ENCODE results near the gene MTFR2.

Gene MTFR2

DNA sequence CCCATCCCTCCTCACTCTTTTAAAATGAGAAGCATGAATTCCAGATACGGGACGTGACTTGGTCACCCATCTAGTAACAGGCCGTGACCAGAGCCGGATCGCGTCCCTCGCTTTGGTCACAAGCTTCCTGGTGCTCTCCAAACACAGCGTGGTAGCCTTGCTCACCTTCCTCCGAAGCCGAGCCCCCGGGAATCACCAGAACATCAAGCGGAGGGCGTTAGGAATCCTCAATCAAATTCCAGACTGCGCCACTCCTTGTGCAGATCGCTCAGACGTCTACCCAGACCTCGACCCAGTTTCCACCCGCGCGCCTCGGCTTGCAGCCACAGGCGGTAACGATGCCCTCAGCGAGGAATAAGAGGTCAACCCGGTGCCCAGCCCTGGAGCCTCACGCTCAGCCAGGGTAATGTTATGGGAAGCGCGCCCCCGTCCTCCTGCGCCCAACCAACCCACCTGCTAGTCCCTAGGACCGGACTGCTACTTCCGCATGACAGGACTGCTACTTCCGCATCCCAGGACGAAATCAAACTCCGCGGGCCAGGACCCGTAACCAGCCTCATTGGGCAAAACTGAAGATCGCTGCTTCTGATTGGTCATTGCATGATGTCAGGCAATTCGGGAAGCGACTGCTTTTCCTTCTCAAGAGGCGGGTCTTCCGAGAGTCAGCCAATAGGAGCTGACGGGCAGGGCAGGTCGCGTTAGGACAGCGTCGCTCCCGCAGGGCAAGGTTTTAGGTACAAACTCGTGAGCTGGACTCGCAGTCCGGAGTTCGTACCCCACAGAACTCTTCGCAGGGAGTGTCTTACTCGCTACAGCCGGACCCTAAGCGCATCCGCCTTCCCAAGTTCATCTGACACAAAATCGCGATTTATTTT lies at the start of gene MTFR2:
MTFR2 (minus strand) TSS at position 501 of the 875 bp plus-strand sequence. CDS start 1,212 bp downstream, outside the sequence.
- DNase-seq (ENCODE audit: low read depth, low spot score) = peak; percentile 92

DNA sequence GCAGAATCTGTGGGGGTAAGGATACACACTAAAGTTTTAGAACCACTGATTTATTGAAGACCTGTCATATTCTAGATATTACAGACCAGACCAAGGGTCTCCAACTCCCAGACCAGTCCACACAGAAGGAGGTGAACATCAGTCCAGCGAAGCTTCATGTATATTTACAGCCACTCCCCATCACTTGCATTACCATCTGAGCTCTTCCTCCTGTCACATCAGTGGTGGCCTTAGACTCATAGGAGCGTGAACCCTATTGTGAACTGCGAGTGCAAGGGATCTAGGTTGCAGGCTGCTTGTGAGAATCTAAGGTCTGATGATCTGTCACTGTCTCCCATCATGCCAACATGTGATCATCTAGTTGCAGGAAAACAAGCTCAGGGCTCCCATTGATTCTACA lies 44.5 kb upstream of the MTFR2 start:
- no peak for DNase-seq (ENCODE audit: low read depth, low spot score)

DNA sequence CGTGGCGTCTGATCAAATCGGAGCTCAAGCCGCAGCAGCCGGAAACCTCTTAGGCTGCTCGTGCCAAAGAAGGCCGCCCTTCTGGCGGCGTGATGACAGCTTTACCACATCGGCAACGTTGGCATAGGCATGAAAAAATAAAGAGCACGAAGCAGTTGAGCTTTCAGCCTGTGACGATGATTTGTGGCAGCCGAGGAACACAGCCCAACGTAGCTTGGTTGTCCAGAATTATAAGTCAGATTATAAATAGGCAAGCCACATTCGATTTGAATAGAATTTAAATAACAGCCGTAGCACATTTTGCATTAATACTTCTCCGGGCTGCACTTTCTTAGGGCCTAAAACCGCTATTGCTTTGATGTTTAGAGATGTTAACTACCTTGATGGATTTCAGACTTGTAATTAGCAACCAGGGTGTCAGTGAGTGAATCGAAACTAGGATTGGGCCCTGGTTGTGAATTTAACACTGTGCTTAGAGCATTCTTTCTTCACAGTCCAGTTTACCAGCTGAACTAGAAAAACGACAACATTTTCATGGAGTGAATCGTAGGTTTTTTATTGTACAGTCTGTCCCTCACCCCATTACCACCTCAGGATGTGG lies 40.4 kb upstream of the MTFR2 start:
- DNase-seq (ENCODE audit: low read depth, low spot score) = peak; percentile 63

DNA sequence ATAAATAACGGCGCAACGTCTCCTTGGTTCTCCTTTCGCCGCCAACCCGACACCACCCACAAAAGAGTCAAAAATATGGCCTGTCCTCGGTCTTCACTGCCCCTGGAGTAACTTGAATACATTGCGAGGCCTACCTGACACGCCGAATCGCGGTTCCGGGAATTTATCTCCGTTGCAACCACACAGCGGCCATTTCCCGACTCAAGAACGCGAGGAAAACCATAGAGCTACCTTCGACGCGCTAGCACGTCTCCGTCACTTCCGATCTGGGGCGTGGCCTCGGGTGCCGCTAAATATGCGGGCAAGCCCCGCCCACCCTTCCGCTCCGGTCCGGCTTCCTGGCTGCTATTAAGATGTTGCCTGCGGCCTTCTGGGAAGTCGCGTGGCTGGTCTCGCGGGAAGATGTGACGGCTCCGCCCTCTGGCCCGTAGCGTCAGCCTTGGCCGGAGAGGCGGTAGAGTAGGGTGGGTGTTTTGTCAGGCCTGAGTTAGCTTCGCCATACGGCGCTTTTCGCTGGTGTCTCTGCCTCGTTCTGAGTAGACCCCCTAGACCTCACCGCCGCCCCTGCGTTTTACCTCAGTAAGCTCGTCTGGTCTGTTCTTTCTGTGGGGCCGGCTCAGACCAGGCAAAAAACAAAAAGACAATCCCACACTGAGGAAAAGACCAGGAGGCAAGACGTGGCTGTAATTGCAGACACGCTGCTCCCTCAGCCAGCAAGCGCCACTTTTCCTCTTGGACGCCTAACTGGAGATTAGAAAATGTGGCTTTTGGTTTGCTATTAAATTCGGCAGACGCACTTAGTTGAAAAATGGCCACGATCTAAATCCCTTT lies 39.7 kb upstream of the MTFR2 start, which contains the start of gene BCLAF1:
BCLAF1 (minus strand) TSS at position 268 of the 831 bp plus-strand sequence. CDS start 9,980 bp downstream, outside the sequence.
- DNase-seq (ENCODE audit: low read depth, low spot score) = peak; percentile 98

DNA sequence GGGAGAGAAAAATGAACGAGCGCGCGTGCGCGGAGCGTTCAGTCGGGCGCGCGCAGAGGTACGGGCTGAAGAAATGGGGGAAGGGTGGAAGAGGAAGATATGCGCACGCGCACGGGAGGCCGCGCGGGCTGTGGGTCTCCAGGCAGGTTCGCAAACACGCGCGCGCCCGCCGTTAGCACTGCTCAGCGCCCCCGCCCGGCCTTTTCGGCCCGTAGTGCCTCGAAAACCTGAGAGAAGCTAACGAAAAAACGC lies 39.1 kb upstream of the MTFR2 start:
- peak; percentile 83 for DNase-seq (ENCODE audit: low read depth, low spot score)

DNA sequence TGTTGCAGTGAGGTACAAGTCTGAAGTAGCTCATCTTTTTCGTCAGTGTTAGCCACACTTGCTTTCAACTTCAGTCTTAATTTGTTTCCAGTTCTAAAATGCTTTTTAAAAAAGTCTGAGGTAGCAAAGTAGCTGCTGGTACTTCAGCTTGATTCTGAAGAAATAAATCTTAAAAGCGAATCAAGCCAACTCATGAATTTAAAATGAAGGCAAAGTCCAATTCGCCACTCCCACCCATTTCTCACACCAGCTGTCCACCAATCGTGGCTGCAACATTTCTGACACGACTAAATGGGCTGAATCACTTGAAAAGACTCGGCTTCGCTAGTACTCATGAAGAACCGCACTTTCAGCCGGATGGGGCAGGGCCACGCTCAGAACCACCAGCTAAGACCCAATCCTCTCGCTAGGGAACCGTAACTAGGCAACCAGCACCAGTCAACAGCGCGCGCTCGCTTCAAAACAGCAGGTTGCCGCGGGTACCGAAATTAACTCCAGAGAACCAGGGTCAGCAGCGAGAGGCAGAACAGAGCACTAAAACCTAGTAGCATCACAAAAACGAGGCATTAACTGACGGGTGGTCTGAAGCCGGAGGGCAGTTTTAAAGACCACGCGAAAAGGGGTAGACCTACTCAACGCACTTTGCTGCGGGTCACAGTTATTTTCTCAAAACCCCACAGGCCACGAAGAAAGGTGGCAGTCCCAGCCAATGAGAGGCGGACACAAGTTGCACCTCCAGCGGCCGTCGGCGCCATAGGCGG lies 38.6 kb upstream of the MTFR2 start:
- DNase-seq (ENCODE audit: low read depth, low spot score) = peak; percentile 90

DNA sequence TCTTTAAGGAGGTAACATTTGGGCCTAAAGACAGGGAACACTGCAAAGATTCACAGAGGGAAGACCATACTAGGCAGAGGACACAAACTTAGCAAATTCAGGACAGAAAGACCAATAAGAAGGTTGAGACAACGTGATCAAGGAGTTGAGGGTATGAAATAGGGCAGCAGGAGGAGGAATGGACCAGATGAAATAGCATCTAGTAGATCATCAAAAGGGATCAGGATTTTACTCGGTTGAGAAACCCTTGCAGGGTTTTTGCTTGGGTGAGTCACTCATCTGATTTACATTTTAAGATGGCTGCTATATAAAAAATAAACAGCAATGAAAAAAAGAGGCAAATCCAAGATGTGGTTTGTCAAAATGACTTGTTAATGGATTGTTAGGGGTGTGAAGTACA lies 34.8 kb upstream of the MTFR2 start:
- DNase-seq (ENCODE audit: low read depth, low spot score) = no peak

DNA sequence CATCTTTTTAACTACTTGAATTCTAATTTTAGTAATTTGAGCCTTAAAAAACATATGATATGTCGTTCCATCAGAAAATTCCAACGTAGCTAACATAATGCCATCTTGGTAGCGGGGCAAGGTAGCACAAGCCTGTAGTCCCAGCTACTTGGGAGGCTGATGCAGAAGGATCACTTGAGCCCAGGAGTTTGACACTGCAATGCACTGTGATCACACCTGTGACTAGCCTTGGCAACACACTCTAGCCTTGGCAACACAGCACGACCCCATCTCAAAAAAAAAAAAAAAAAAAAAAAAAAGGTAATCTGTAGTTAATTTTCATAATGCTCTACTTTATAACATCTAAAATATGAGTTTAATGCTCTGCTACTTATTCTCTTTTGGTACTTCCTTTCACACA lies 32.8 kb upstream of the MTFR2 start:
- no peak for DNase-seq (ENCODE audit: low read depth, low spot score)

DNA sequence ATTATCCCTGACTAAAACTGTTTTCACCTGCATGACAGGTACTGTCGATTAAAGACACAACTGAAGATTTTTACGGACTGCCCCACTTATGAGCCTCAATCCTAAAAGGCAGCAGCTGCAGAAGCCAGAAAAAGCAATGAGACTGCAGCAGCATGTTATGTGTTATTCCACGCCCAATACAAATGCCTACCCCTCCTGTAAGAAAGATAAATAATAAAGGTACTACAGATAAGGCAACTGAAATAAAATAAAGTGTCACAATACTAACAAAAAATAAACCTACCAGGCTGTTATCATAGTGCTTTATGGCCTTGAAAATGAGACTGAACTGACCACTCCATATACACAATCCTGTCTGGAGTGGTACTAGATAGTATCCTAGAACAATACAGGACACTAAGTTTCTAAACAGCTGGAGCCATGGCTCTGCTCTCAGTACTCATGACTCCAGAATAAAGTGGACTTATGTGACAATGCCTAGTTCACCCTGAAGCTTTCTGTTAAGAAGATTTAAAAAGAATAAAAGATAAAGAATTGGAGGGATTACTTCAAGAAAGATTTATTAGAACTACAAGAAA lies 30.0 kb upstream of the MTFR2 start:
- no peak for DNase-seq (ENCODE audit: low read depth, low spot score)

DNA sequence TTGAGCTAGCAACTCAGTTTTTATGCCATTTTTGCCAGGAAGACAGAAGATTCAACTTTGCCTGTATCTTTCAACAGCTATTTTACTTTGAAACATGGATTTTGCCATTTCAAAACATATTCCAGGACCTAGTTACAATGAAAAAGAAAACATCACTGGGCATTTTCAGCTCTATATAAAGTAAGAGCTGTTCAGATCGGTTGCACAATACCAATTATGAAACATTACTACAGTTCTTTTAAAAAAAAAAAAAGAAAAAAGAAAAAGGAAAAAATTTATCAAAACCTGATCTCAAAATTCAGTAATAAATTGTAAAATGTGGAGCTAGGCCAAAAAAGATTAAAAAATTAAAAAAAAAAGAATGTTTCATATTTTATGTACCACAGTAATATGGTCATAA lies 24.0 kb upstream of the MTFR2 start:
- no peak for DNase-seq (ENCODE audit: low read depth, low spot score)

DNA sequence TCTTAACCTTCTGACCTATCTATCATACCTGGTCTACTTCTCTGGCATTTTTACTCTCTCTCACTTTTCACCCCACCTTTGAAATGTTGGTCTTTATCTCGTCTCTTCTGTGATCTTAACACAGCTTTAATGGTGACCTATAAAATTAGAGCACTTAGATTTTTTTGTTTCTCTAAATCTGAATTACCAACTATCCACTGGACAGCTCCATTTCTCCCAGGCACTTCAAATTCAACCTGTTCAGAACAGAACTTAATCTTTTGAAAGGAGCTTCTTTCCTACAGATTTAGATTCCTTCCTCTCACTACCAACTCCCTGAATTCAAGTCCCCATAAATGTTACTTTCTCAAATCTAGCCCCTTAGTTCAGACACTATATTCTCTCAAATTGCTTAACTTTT lies 15.0 kb upstream of the MTFR2 start:
- no peak for DNase-seq (ENCODE audit: low read depth, low spot score)

DNA sequence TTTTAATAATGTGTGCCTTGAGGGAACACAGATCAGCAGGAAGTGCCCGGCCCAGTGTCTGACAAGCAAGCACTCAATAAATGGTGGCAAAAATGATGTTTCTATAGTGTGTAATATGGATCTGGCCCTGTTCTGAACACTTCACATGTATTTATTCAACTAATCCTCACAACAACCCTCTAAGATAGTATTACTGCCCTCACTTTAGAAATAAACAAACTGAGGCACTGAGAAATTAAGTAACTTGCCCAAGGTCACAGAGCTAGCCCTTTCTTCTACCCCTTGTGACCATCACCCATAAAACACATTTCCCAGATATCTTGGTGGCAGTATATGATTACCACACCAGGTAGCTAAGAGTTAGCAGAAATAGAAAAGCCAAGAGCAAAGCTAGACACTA lies 12.8 kb upstream of the MTFR2 start:
- no peak for DNase-seq (ENCODE audit: low read depth, low spot score)

DNA sequence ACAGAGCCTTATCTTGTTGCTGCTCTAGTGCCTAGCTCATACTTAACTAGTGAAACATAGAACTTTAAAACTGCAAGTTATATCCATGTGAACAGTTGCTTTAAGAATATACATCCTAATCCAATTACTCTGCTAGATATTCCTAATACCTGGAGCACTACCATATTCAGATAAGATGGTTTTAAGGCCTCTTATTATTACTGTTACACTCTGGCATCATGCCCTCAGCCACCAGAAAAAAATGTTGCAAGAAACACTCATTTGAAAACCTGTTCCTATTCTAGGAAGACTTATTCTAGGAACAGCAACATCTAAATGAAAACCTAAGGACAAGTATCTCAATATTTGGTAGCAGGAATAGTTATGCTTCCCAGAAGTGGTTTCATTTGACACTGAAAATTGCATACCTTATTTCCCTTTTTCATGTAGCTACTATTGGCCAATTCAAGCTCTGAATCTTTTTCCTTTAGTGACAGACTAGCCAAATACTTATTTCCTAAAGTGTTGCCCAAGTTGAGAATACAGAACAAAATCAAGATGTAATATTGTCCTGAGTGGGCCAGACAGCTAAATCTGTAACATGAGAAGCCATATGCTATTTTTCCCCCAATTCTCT lies 4.8 kb upstream of the MTFR2 start:
- DNase-seq (ENCODE audit: low read depth, low spot score) = no peak

DNA sequence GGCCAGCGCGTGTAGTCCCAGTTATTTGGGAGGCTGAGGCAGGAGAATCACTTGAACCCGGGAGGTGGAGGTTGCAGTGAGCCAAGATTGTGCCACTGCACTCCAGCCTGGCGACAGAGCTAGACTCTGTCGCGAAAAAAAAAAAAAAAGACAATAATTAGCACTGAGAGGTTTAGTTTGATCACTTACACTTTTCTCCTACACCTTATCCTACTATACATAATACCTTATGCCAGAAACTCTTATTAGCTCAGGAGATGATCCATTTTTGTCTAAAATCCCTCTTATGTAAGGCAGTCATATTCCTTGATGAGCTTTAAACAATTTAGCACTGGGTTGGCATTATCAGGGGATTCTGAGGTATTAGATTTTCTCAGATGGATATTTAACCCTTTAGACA lies 3.6 kb upstream of the MTFR2 start:
- DNase-seq (ENCODE audit: low read depth, low spot score) = no peak

DNA sequence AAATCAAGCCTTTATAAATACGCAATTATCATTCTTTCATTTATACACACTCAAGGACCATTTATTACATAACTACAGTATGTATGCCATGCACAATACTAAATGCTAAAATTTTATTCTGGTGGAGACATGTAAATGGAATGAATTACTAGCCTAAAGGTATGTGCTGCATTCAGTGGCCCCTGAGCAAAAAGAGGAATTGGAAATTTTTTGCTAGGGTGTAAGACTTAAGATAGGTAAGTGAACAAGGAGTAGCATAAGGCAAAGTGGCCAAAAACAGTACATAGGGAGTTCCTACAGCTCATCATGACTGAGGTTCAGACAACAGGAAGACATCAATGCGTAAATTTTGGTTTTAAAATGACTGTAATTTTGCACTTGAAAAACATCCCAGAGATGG lies 2.3 kb upstream of the MTFR2 start:
- DNase-seq (ENCODE audit: low read depth, low spot score) = no peak

DNA sequence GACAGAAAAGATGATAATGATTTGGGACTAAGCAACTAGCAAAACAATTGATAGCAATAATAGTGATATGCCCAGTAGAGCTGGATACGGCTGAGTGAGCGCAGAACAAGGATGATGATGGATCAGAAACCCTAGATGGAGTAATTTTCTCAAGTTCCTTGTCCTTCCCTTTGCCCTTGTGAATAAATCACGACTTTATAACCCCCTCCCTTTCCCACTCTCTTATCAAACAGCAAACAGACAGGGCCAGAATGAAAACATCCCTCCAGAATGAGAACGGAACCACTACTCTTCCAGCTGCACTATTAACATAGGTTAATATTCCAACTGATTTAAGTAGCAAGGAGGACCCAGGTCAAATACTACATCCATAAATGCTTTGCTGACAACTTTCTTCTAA lies 1.3 kb upstream of the MTFR2 start:
- DNase-seq (ENCODE audit: low read depth, low spot score) = no peak

DNA sequence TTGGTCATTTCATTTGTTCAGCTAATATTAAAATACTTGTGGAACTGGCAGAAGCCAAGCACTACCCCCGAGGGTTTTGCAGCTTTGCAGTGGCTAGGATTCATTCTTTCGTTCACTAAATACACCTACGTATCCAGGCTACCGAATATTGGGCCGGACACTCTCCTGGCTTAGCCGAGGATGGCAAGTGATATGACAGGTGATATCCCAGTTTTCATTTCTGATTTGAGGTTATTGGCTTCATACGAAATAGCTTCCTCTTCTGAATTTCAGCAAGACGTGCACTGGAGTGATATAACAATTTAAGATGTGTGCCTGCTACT lies 536 bp upstream of the MTFR2 start:
- DNase-seq (ENCODE audit: low read depth, low spot score) = no peak

DNA sequence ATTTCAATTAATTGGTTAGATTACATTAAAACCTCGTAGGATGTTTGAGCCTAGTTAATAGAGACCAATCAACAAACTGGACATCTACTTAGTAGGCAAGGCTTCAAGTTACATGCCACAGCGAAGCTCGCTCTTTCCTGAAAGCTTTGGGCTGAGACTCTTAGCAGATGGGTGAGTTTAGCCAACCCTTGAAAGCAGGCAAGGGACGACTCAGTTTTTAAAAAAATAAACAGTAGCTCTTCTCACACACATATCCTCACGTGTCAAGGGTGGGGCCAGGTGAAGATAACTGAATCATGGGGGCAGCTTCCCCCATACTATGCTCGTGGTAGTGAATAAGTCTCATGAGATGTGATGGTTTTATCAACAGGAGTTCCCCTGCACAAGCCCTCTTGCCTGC lies 775 bp downstream of the MTFR2 start:
- DNase-seq (ENCODE audit: low read depth, low spot score) = no peak

DNA sequence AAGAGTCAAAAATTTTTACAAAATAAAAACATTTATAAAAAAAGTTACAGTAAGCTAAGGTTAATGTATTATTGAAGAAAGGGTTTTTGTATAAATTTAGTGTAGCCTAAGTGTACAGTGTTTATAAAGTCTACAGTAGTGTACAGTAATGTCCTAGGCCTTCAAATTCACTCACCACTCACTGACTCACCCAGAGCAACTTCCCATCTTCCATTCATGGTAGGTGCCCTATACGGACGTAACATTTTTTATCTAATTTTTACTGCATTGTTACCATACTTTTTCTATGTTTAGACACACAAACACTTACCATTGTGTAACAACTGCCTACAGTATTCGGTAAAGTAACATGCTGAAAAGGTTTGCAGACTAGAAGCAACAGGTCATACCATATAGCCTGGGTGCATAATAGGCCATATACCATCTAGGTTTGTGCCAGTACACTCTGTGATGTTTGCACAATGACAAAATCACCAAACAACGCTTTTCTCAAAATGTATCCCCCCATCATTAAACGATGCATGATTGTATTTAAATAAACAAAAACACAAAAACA lies 6.0 kb downstream of the MTFR2 start:
- DNase-seq (ENCODE audit: low read depth, low spot score) = no peak

DNA sequence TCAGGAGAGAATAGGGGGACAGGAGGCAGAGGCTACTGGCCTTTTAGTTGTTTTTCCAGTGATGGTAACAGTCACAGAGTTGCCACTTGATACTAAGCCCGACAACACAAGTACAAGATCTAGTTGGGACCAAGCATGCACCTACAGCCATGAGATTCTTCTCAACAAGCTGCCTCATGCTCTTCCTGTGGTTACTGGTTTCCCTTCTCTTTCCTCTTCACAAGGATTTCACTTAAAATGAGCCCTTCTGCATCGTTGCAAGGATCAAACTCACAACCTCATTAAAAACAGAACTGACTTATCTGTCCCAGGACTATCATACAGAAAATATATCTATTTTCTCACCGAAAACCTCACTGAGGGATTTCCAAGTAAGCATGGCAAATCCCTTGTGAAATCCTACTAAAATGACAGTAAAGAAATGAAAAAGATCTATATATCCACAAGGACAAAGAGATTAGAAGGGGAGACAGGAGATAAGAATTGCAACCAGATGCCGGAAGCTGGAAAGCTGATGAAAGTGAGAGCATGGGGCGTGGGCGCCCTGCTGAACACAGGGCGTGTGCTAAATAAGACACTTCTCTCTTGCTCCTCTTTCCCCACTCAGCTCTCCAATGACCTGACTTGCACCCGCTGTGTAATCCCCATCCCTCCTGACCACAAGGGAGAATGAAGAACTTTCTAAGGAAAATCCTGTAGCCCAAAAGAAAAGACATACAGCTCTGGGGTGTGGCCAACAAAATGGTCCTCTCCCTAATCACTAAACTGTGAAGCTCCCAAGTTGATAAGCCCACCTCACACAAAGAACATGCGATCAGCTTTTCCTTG lies 13.4 kb downstream of the MTFR2 start:
- DNase-seq (ENCODE audit: low read depth, low spot score) = no peak
